Uterus (tissue), 4 donors: ENCODE data around the gene ASAP2. TPM values are rescaled to one million over a fixed set of nuclear protein-coding genes. Genes with fewer than 3 reads are reported as not detected.
A peak's percentile ranks its signal among the peaks of the same experiment; 100 is the strongest.

Experiments
- DNase-seq, 2 donors: peaks; one replicate each; pipeline ENCODE4 v3.0.0-alpha.2; 2019 to 2020
- H3K27ac ChIP-seq, 2 donors: fragments of 200-600 bp; sonication (generic); 1 replicate in 1 of 2; 2 replicates in 1 of 2; pipeline ENCODE4 v1.5.1; 2016 to 2018
- H3K27me3 ChIP-seq, 2 donors: fragments of 200-600 bp; sonication (generic); one replicate each; pipeline ENCODE4 v1.5.1; 2018 to 2019; ENCODE audit warnings: control low read depth in 1 of 2
- H3K36me3 ChIP-seq, 2 donors: fragments of 200-600 bp; sonication (generic); one replicate each; pipeline ENCODE4 v1.5.1; 2019; ENCODE audit warnings: control low read depth in 1 of 2
- H3K4me1 ChIP-seq, 2 donors: fragments of 200-600 bp; sonication (generic); one replicate each; pipeline ENCODE4 v1.5.1; 2018 to 2019; ENCODE audit warnings: control low read depth in 1 of 2
- H3K4me3 ChIP-seq, 2 donors: fragments of 200-600 bp; sonication (generic); 1 replicate in 1 of 2; 2 replicates in 1 of 2; pipeline ENCODE4 v1.5.1; 2018 to 2019; ENCODE audit warnings: mild to moderate bottlenecking in 1 of 2
- H3K9me3 ChIP-seq, 2 donors: fragments of 200-600 bp; sonication (generic); one replicate each; pipeline ENCODE4 v1.5.1; 2019; ENCODE audit warnings: control low read depth in 1 of 2
- POLR2A ChIP-seq, 2 donors: fragments of 450-650 bp; IDR thresholded peaks; one replicate each; pipeline ENCODE4 v1.6.1; 2016; ENCODE audit warnings: antibody characterized with exemption in 2 of 2, mild to moderate bottlenecking in 1 of 2, moderate library complexity in 1 of 2
- intact Hi-C: fragments of 100-400 bp; cut with DNase I; formaldehyde crosslinking; loops from one replicate; pipeline ENCODE4 v1.15.1; 2023; ENCODE audit warnings: low total_unique reads
- total RNA-seq, 4 donors: library from RNA; depleted of rRNA in 3 of 4; stranded (reverse); fragments of >200 nt in 3 of 4; gene quantifications; one replicate each; pipeline versions ENCODE4 v1.1.0 to v1.2.4, GENCODE V29; 2014 to 2023
- TF ChIP-seq, protein P1 (sequence below), 4 experiments: fragments of 200-600 bp in 2 of 4; fragments of 450-650 bp in 2 of 4; sonication (generic) in 2 of 4; IDR thresholded peaks; one replicate each; pipeline ENCODE4 v1.5.1; 2016 to 2019; ENCODE audit warnings: antibody characterized with exemption in 4 of 4, mild to moderate bottlenecking in 2 of 4, moderate library complexity in 1 of 4
- donor health status: DM: yes; HTN: yes; CAD: no.

Gene ASAP2
- total RNA-seq, 4 donors from 2014 or later: 24.3 to 55.5 (median 31.3) TPM

DNA sequence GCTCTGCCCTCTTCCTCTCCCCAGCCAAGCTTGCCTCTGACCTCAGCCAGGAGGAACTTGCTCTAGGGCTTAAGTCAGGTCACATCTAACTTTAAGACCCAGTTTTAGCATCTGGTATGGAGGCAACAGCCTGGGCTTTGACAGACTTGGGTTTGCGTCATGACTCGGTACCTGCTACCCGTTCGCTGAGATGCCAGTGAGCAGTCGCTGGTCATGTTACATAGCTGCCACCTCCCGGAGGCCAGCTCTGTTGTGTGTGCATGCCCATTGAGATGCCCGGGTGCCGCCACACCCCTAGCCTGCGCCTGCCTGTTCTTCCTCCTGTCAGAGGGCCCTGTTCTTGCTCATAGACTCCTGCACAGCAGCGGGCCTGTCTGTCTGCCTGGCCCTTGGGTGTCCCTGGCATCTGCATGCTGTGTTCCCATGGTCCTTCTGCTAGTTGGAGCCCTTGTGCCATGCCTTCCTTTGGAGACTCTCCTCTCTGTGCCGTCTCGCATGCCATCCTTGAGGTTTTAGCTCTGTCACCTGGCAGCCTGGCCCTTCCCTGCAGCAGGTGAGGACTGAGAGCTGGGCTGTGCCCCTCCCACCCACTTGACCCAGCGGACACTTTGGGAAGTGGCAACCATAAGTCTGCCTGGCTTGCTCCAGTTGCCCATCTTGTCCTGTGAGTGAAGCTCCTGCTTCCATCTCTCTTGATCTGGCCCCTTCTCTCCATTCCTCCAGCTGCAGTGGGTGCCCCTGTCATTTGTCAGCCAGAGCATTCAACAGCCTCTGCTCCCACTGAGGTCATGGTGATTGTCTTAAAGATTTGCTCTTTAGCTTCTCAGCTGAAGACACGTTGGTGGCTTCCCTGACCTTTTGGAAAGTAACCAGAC, 24.9 kb downstream of the ASAP2 start:
- TF ChIP-seq, protein P1, sequence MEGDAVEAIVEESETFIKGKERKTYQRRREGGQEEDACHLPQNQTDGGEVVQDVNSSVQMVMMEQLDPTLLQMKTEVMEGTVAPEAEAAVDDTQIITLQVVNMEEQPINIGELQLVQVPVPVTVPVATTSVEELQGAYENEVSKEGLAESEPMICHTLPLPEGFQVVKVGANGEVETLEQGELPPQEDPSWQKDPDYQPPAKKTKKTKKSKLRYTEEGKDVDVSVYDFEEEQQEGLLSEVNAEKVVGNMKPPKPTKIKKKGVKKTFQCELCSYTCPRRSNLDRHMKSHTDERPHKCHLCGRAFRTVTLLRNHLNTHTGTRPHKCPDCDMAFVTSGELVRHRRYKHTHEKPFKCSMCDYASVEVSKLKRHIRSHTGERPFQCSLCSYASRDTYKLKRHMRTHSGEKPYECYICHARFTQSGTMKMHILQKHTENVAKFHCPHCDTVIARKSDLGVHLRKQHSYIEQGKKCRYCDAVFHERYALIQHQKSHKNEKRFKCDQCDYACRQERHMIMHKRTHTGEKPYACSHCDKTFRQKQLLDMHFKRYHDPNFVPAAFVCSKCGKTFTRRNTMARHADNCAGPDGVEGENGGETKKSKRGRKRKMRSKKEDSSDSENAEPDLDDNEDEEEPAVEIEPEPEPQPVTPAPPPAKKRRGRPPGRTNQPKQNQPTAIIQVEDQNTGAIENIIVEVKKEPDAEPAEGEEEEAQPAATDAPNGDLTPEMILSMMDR (IDR thresholded peaks at IDR 0.05): no peak
- TF ChIP-seq POLR2A (IDR thresholded peaks at IDR 0.05): no peak
- Histone ChIP-seq H3K36me3 (no peaks in the 10 kb centered on the region), H3K4me1 (peaks cover 6 to 33% of the 10 kb centered on the region in 2 donors), H3K4me3 (no peak overlapping the region), H3K27me3 (no peaks in the 10 kb centered on the region), H3K27ac (peak overlapping the region; percentile 21 to 40), H3K9me3 (no peaks in the 10 kb centered on the region)
- intact Hi-C loops: no loop called here
- DNase-seq: peak in 1 of 2 donors; percentile 14

DNA sequence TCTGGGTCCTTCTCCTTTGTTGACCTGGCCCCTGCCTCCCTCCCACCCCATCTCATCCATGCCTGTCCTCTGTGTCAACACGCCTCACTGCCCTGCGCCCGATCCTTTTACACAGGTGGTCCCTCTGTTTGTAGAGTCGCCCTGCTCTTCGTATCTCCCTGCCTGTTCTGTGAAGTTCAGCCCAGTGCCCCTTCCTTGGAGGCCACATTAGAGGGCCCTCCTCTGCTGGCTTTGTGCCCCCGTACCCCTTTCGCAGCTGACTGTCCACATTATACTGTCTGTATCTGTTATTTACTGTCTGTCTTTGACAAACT, 25.5 kb downstream of the ASAP2 start:
- Histone ChIP-seq H3K4me3 (no peak overlapping the region), H3K36me3 (no peaks in the 10 kb centered on the region), H3K4me1 (peaks cover 6 to 33% of the 10 kb centered on the region in 2 donors), H3K27me3 (no peaks in the 10 kb centered on the region), H3K27ac (peak overlapping the region in 1 of 2 donors; percentile 40), H3K9me3 (no peaks in the 10 kb centered on the region)
- TF ChIP-seq, protein P1 (IDR thresholded peaks at IDR 0.05): no peak
- no peak for TF ChIP-seq POLR2A (IDR thresholded peaks at IDR 0.05)
- DNase-seq: peak in 1 of 2 donors; percentile 13
- intact Hi-C loops: no loop called here

DNA sequence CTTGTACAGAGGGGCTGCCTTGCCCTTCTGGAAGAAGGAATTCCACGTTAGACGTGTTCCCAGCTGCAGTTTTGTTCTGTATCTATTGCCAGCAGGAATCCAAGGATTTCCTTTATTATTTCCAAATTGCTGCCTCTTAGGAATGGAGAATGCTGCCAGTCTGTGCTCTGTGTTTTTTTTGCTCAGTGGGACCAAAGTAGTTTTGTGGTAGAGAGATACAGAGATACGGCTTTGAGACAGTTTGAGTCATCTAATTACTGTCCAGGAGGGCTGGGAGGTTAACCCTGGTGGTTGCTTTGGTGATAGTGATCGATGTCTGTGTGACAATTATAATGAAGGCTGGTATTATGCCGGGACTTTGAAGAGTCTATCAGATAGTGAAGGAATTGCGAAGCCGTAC, 26.3 kb downstream of the ASAP2 start:
- intact Hi-C loops: no loop called here
- Histone ChIP-seq H3K27ac (peak overlapping the region; percentile 12 to 13), H3K4me1 (peaks cover 6 to 37% of the 10 kb centered on the region in 2 donors), H3K9me3 (no peaks in the 10 kb centered on the region), H3K4me3 (no peak overlapping the region), H3K27me3 (no peaks in the 10 kb centered on the region), H3K36me3 (no peaks in the 10 kb centered on the region)
- TF ChIP-seq POLR2A (IDR thresholded peaks at IDR 0.05): no peak
- TF ChIP-seq, protein P1 (IDR thresholded peaks at IDR 0.05): no peak
- DNase-seq: no peak

DNA sequence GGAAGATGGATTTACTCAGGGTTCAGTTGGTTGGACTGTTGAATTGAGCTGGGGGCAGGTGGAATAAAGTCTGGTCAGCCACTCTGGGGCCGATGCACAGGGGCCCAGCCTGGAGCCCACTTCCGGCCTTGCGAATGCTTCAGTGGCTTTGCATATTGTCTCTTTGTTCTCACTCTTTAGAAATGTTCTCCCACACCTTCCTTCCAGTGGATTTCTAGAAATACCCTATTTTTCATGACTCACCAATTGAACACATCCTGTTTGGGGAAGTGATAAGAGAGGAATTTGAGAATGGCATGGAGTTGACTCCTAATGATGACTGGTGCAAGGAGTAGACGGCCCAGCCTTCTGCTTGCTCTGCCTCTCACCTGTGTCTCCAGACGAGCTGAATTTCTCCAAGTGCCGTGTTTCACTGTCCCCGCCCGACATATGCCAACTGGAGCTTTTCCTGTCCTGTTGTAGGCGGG, 28.1 kb downstream of the ASAP2 start:
- H3K9me3 ChIP-seq: no peaks in the 10 kb centered on the region
- H3K36me3 ChIP-seq: no peaks in the 10 kb centered on the region
- peaks cover 6 to 37% of the 10 kb centered on the region in 2 donors for H3K4me1 ChIP-seq
- H3K27me3 ChIP-seq: no peaks in the 10 kb centered on the region
- TF ChIP-seq POLR2A (IDR thresholded peaks at IDR 0.05): no peak
- TF ChIP-seq, protein P1 (IDR thresholded peaks at IDR 0.05): no peak
- no peak overlapping the region for H3K4me3 ChIP-seq
- peak overlapping the region; percentile 83 to 88 for H3K27ac ChIP-seq
- no peak for DNase-seq
- intact Hi-C loops: no loop called here
